ENCODE measurements around the gene TRAPPC4. TPM values are rescaled to one million over a fixed set of nuclear protein-coding genes. Genes with fewer than 3 reads are reported as not detected.
"Not testable (repeated sequence)": the region's sequence is repeated elsewhere in the genome, so short reads cannot be mapped to it uniquely, and the experiment has no call there.

Gene TRAPPC4
- total and polyA plus RNA-seq, 7 donors: 32.4 to 90.9 (median 51.8) TPM

GRCh38 chr11:118988280-118988679 lies 30.3 kb upstream of the TRAPPC4 start:
- DNase-seq: no peak
- Histone ChIP-seq H3K27me3 (no peaks in the 10 kb centered on the region), H3K4me3 (no peak overlapping the region), H3K27ac (no peak overlapping the region), H3K9me3 (no peaks in the 10 kb centered on the region), H3K4me1 (no peaks in the 10 kb centered on the region), H3K36me3 (no peaks in the 10 kb centered on the region)
- WGBS, 2 donors: 62 to 92% methylated on average over 5 of the region's 5 CpGs
- TF ChIP-seq CTCF (IDR thresholded peaks at IDR 0.05) (no peak), POLR2A (IDR thresholded peaks at IDR 0.05) (no peak), POLR2AphosphoS5 (IDR thresholded peaks at IDR 0.05) (no peak), EP300 (IDR thresholded peaks at IDR 0.05) (no peak)
- intact Hi-C loops (cut with DNase I): no loop called here

GRCh38 chr11:118991486-118992038 lies 27.0 kb upstream of the TRAPPC4 start:
- DNase-seq; H3K4me1 ChIP-seq; H3K4me3 ChIP-seq; H3K36me3 ChIP-seq; H3K27me3 ChIP-seq; H3K27ac ChIP-seq; intact Hi-C loops (cut with DNase I); H3K9me3 ChIP-seq: not testable (repeated sequence)
- WGBS, 2 donors: 96 to 97% methylated on average over 44 of the region's 44 CpGs

- peaks cover 0 to 28% (median 12%) of the 10 kb centered on the region in 4 donors for H3K36me3 ChIP-seq
- H3K4me1 ChIP-seq: peaks cover 0 to 31% (median 19%) of the 10 kb centered on the region in 4 donors
- 16 to 33% methylated on average over 22 of the region's 22 CpGs for WGBS, 2 donors
- H3K27me3 ChIP-seq: no peaks in the 10 kb centered on the region
- TF ChIP-seq EP300 (IDR thresholded peaks at IDR 0.05) (no peak), CTCF (IDR thresholded peaks at IDR 0.05) (peak in 1 of 4 experiments; percentile 14)
- H3K9me3 ChIP-seq: no peaks in the 10 kb centered on the region
- H3K27ac ChIP-seq: peak overlapping the region; percentile 86 to 94 (median 90)
- intact Hi-C loops (cut with DNase I): no loop called here
- H3K4me3 ChIP-seq: peak overlapping the region; percentile 62 to 96 (median 84)
- no peak for DNase-seq
Measured at GRCh38 chr11:118996926-118997626, 21.5 kb upstream of the TRAPPC4 start.

GRCh38 chr11:118997627-118998387 lies 20.8 kb upstream of the TRAPPC4 start, which contains the start of gene CENATAC:
CENATAC (plus strand) TSS chr11:118998138; CDS start chr11:118998198, 60 bp downstream.
- peaks cover 0 to 35% (median 15%) of the 10 kb centered on the region in 4 donors for H3K36me3 ChIP-seq
- peaks cover 0 to 31% (median 19%) of the 10 kb centered on the region in 4 donors for H3K4me1 ChIP-seq
- 0 to 1% methylated on average over 54 of the region's 54 CpGs for WGBS, 2 donors
- DNase-seq: peak; percentile 97
- peak within 1 kb of the TSS; percentile 62 to 96 (median 84) for H3K4me3 ChIP-seq
- intact Hi-C loops (cut with DNase I): no loop called here
- peak within 1 kb of the TSS; percentile 86 to 94 (median 90) for H3K27ac ChIP-seq
- no peaks in the 10 kb centered on the region for H3K9me3 ChIP-seq
- TF ChIP-seq CTCF (IDR thresholded peaks at IDR 0.05) (no peak), POLR2A (IDR thresholded peaks at IDR 0.05) (peak; percentile 58 to 74), EP300 (IDR thresholded peaks at IDR 0.05) (no peak), POLR2AphosphoS5 (IDR thresholded peaks at IDR 0.05) (peak; percentile 74 to 97 (median 94))
- H3K27me3 ChIP-seq: no peaks in the 10 kb centered on the region

- Histone ChIP-seq H3K27me3 (no peaks in the 10 kb centered on the region), H3K27ac (peak overlapping the region; percentile 86 to 94 (median 90)), H3K4me3 (peak overlapping the region; percentile 62 to 96 (median 84)), H3K36me3 (peaks cover 0 to 40% (median 15%) of the 10 kb centered on the region in 4 donors), H3K4me1 (peaks cover 0 to 31% (median 19%) of the 10 kb centered on the region in 4 donors), H3K9me3 (no peaks in the 10 kb centered on the region)
- intact Hi-C loops (cut with DNase I): no loop called here
- WGBS, 2 donors: 1 to 4% methylated on average over 19 of the region's 19 CpGs
- TF ChIP-seq CTCF (IDR thresholded peaks at IDR 0.05) (no peak), POLR2AphosphoS5 (IDR thresholded peaks at IDR 0.05) (no peak), POLR2A (IDR thresholded peaks at IDR 0.05) (no peak), EP300 (IDR thresholded peaks at IDR 0.05) (no peak)
- DNase-seq: no peak
Measured at GRCh38 chr11:118998388-118998717, 20.2 kb upstream of the TRAPPC4 start.

Data from sigmoid colon (tissue), 7 donors.